Vagina (tissue), 2 donors: Measurements from ENCODE around the gene SPOCK2. TPM values are rescaled to one million over a fixed set of nuclear protein-coding genes. Genes with fewer than 3 reads are reported as not detected.

ENCODE experiments used
- DNase-seq, 2 donors: peaks; one replicate each; pipeline ENCODE4 v3.0.0-alpha.2; 2017; ENCODE audit errors: extremely low spot score in 2 of 2
- H3K27ac ChIP-seq: fragments of 200-600 bp; sonication (generic); one replicate; pipeline ENCODE4 v1.5.1; 2019
- H3K27me3 ChIP-seq: fragments of 200-600 bp; sonication (generic); one replicate; pipeline ENCODE4 v1.5.1; 2019
- H3K36me3 ChIP-seq, 2 donors: fragments of 200-600 bp; sonication (generic); one replicate each; pipeline ENCODE4 v1.5.1; 2017 to 2019
- H3K4me1 ChIP-seq: fragments of 200-600 bp; sonication (generic); one replicate; pipeline ENCODE4 v1.5.1; 2019
- H3K4me3 ChIP-seq, 2 donors: fragments of 200-600 bp; sonication (generic); 1 replicate in 1 of 2; 2 replicates in 1 of 2; pipeline ENCODE4 v1.5.1; 2016 to 2019
- H3K9me3 ChIP-seq: fragments of 200-600 bp; sonication (generic); one replicate; pipeline ENCODE4 v1.5.1; 2019
- POLR2A ChIP-seq, 2 donors: fragments of 450-650 bp; IDR thresholded peaks; one replicate each; pipeline ENCODE4 v1.6.1; 2017; ENCODE audit warnings: antibody characterized with exemption in 2 of 2, mild to moderate bottlenecking in 2 of 2, moderate library complexity in 2 of 2
- POLR2AphosphoS5 ChIP-seq, 2 donors: sonication (generic); formaldehyde crosslinking; IDR thresholded peaks; one replicate each; pipeline ENCODE4 v1.9.0; 2017; ENCODE audit warnings: antibody characterized with exemption in 2 of 2, mild to moderate bottlenecking in 2 of 2, low read depth in 1 of 2; ENCODE audit not compliant: insufficient read depth in 1 of 2
- intact Hi-C: fragments of 100-400 bp; cut with DNase I; formaldehyde crosslinking; loops from one replicate; pipeline ENCODE4 v1.15.1; 2023
- total RNA-seq: library from RNA; depleted of rRNA; stranded (reverse); fragments of >200 nt; gene quantifications from one replicate; pipeline ENCODE4 v1.2.3, GENCODE V29; 2016
- TF ChIP-seq, protein P1 (sequence below), 3 experiments: fragments of 450-650 bp in 2 of 3; fragments of 200-600 bp in 1 of 3; sonication (generic) in 1 of 3; IDR thresholded peaks; one replicate each; pipeline ENCODE4 v1.5.1; 2017 to 2019; ENCODE audit warnings: antibody characterized with exemption in 3 of 3, mild to moderate bottlenecking in 2 of 3, moderate library complexity in 2 of 3

The SPOCK2 gene
- total RNA-seq, 1 donor from 2014 or later = 46.9 TPM

DNA sequence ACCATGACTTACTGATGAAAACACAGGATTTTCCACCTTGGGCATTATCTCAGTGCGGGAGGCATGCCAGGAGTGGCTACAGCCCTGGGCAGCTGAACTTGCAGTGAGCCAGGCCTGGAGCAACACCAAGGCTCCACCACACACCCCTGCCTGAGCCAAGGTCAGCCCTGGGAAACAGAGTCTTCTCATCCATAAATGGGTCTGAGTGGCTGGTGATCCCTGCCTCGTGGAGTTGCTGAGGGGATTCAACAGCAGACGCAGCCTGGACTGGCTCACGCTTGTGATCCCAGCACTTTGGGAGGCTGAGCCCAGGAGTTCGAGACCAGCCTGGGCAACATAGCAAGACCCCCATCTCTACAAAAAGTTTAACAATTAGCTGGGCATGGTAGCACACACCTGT, 32.2 kb downstream of the SPOCK2 start:
- Histone ChIP-seq H3K27me3 (no peaks in the 10 kb centered on the region), H3K36me3 (no peaks in the 10 kb centered on the region), H3K4me3 (no peak overlapping the region), H3K4me1 (no peaks in the 10 kb centered on the region), H3K27ac (no peak overlapping the region), H3K9me3 (no peaks in the 10 kb centered on the region)
- DNase-seq = no peak
- no peak for TF ChIP-seq POLR2AphosphoS5 (IDR thresholded peaks at IDR 0.05; ENCODE audit: insufficient read depth in 1 of 2, low read depth in 1 of 2)
- TF ChIP-seq, protein P1, sequence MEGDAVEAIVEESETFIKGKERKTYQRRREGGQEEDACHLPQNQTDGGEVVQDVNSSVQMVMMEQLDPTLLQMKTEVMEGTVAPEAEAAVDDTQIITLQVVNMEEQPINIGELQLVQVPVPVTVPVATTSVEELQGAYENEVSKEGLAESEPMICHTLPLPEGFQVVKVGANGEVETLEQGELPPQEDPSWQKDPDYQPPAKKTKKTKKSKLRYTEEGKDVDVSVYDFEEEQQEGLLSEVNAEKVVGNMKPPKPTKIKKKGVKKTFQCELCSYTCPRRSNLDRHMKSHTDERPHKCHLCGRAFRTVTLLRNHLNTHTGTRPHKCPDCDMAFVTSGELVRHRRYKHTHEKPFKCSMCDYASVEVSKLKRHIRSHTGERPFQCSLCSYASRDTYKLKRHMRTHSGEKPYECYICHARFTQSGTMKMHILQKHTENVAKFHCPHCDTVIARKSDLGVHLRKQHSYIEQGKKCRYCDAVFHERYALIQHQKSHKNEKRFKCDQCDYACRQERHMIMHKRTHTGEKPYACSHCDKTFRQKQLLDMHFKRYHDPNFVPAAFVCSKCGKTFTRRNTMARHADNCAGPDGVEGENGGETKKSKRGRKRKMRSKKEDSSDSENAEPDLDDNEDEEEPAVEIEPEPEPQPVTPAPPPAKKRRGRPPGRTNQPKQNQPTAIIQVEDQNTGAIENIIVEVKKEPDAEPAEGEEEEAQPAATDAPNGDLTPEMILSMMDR (IDR thresholded peaks at IDR 0.05) = no peak
- TF ChIP-seq POLR2A (IDR thresholded peaks at IDR 0.05) = no peak
- intact Hi-C loops = loop anchor here (10.0 kb wide), 1 partner anchor 159 kb away; the partner anchor contains the start of genes ANAPC16 and ASCC1

DNA sequence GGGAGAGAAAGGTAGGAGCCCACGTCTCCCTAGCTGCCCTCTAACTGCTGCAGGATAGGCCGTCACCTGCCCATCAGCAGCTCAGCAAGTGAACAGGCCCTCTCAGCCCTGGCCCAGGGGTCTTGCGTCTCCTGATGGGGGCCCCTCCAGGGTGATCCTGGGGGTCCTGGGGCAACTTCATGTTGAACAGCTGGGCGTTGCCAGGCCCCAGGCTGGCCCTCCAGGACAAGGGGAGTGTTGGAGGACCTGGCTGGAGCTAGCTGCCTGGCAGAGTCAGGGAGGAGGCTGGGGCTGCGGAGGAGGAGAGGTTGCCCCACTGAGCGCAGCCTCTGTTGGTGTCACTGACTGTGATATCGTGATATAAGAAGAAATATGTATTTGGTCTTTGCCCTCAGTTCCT, 34.7 kb downstream of the SPOCK2 start:
- H3K27me3 ChIP-seq = no peaks in the 10 kb centered on the region
- no peaks in the 10 kb centered on the region for H3K9me3 ChIP-seq
- H3K36me3 ChIP-seq = no peaks in the 10 kb centered on the region
- no peak for DNase-seq
- intact Hi-C loops = loop anchor here (10.0 kb wide), 1 partner anchor 161 kb away; the partner anchor contains the start of genes ANAPC16 and ASCC1
- no peak overlapping the region for H3K4me3 ChIP-seq
- TF ChIP-seq, protein P1 (IDR thresholded peaks at IDR 0.05) = no peak
- TF ChIP-seq POLR2A (IDR thresholded peaks at IDR 0.05) = no peak
- TF ChIP-seq POLR2AphosphoS5 (IDR thresholded peaks at IDR 0.05; ENCODE audit: insufficient read depth in 1 of 2, low read depth in 1 of 2) = no peak
- H3K27ac ChIP-seq = no peak overlapping the region
- no peaks in the 10 kb centered on the region for H3K4me1 ChIP-seq

- intact Hi-C loops = loop anchor here (10.0 kb wide), 1 partner anchor 164 kb away; the partner anchor contains the start of genes ANAPC16 and ASCC1
- no peak overlapping the region for H3K4me3 ChIP-seq
- no peak overlapping the region for H3K27ac ChIP-seq
- TF ChIP-seq, protein P1 (IDR thresholded peaks at IDR 0.05) = no peak
- TF ChIP-seq POLR2AphosphoS5 (IDR thresholded peaks at IDR 0.05; ENCODE audit: insufficient read depth in 1 of 2, low read depth in 1 of 2) (no peak), POLR2A (IDR thresholded peaks at IDR 0.05) (no peak)
- DNase-seq = no peak
- H3K36me3 ChIP-seq = no peaks in the 10 kb centered on the region
- H3K27me3 ChIP-seq = no peaks in the 10 kb centered on the region
- no peaks in the 10 kb centered on the region for H3K4me1 ChIP-seq
- no peaks in the 10 kb centered on the region for H3K9me3 ChIP-seq
These were observed 37.5 kb downstream of the SPOCK2 start for GRCh38 chr10:72050873-72051272.

- H3K9me3 ChIP-seq = no peaks in the 10 kb centered on the region
- H3K36me3 ChIP-seq = no peaks in the 10 kb centered on the region
- H3K4me1 ChIP-seq = no peaks in the 10 kb centered on the region
- intact Hi-C loops = loop anchor here (5.0 to 10.0 kb wide), 3 partner anchors 98 to 287 kb away; partner anchors contain the start of genes ANAPC16 and ASCC1
- H3K4me3 ChIP-seq = no peak overlapping the region
- no peak for DNase-seq
- H3K27ac ChIP-seq = no peak overlapping the region
- H3K27me3 ChIP-seq = no peaks in the 10 kb centered on the region
- TF ChIP-seq POLR2A (IDR thresholded peaks at IDR 0.05) (no peak), POLR2AphosphoS5 (IDR thresholded peaks at IDR 0.05; ENCODE audit: insufficient read depth in 1 of 2, low read depth in 1 of 2) (no peak)
- TF ChIP-seq, protein P1 (IDR thresholded peaks at IDR 0.05) = no peak
These were observed 38.2 kb downstream of the SPOCK2 start for GRCh38 chr10:72049969-72050781.

DNA sequence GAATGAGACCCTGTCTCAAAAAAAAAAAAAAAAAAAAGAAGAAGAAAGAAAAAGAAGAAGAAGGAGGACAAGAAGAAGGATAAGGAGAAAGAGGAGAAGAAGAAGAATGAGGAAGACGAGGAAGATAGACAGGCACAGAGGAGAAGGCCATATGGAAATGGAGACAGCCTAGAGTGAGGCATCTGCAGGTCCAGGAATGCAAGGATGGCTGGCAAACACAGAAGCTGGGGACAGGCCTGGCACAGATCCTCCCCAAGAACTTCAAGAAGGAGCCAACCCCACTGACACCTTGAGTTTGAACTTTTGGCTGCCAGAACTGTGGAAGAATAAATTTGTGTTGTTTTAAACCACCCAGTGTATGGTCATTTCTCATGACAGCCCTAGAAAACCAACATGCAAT, 38.9 kb downstream of the SPOCK2 start:
- Histone ChIP-seq H3K4me3 (no peak overlapping the region), H3K27ac (no peak overlapping the region), H3K4me1 (peaks cover 3% of the 10 kb centered on the region), H3K36me3 (no peaks in the 10 kb centered on the region), H3K27me3 (no peaks in the 10 kb centered on the region), H3K9me3 (no peaks in the 10 kb centered on the region)
- DNase-seq = no peak
- intact Hi-C loops = loop anchor here (5.0 kb wide), 2 partner anchors 97 to 288 kb away; no protein-coding TSS in a partner anchor
- TF ChIP-seq POLR2AphosphoS5 (IDR thresholded peaks at IDR 0.05; ENCODE audit: insufficient read depth in 1 of 2, low read depth in 1 of 2) (no peak), POLR2A (IDR thresholded peaks at IDR 0.05) (no peak)
- TF ChIP-seq, protein P1 (IDR thresholded peaks at IDR 0.05) = no peak
